A549 (cell line): ENCODE results near the gene MPRIP.

Experiments
- ESRRA ChIP-seq: fragments of 150-350 bp; IDR thresholded peaks from 2 replicates; pipeline ENCODE4 v1.6.1; 2014; ENCODE audit warnings: mild to moderate bottlenecking, low read length, borderline replicate concordance
- TF ChIP-seq, protein P1 (sequence below): fragments of >200 bp; sonication (Bioruptor Twin); formaldehyde crosslinking; IDR thresholded peaks from 3 replicates; pipeline ENCODE4 v1.5.1; 2016
- TF ChIP-seq, protein P2 (sequence below): fragments of 200-600 bp; sonication (generic); IDR thresholded peaks from 2 replicates; pipeline ENCODE4 v1.6.1; 2016; ENCODE audit warnings: antibody characterized with exemption, mild to moderate bottlenecking, moderate library complexity

DNA sequence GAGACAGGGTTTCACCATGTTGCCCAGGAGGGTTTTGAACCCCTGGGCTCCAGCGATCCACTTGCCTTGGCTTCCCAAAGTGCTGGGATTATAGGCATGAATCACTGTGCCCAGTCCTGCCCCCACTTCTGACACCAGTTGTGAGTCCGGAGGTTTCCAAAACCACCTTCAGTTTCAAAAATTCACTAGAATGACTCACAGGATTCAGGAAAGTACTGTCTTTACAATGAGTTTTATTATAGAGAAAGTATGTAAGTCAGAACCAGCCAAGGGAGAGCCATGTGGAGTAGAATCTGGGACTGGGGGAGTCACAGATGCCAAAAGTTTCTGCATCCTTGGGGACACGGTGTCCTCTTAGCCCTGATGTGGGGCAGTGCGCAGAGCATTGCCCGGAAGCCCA, 108.8 kb downstream of the MPRIP start:
- TF ChIP-seq, protein P1, sequence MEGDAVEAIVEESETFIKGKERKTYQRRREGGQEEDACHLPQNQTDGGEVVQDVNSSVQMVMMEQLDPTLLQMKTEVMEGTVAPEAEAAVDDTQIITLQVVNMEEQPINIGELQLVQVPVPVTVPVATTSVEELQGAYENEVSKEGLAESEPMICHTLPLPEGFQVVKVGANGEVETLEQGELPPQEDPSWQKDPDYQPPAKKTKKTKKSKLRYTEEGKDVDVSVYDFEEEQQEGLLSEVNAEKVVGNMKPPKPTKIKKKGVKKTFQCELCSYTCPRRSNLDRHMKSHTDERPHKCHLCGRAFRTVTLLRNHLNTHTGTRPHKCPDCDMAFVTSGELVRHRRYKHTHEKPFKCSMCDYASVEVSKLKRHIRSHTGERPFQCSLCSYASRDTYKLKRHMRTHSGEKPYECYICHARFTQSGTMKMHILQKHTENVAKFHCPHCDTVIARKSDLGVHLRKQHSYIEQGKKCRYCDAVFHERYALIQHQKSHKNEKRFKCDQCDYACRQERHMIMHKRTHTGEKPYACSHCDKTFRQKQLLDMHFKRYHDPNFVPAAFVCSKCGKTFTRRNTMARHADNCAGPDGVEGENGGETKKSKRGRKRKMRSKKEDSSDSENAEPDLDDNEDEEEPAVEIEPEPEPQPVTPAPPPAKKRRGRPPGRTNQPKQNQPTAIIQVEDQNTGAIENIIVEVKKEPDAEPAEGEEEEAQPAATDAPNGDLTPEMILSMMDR = no peak
- TF ChIP-seq, protein P2, sequence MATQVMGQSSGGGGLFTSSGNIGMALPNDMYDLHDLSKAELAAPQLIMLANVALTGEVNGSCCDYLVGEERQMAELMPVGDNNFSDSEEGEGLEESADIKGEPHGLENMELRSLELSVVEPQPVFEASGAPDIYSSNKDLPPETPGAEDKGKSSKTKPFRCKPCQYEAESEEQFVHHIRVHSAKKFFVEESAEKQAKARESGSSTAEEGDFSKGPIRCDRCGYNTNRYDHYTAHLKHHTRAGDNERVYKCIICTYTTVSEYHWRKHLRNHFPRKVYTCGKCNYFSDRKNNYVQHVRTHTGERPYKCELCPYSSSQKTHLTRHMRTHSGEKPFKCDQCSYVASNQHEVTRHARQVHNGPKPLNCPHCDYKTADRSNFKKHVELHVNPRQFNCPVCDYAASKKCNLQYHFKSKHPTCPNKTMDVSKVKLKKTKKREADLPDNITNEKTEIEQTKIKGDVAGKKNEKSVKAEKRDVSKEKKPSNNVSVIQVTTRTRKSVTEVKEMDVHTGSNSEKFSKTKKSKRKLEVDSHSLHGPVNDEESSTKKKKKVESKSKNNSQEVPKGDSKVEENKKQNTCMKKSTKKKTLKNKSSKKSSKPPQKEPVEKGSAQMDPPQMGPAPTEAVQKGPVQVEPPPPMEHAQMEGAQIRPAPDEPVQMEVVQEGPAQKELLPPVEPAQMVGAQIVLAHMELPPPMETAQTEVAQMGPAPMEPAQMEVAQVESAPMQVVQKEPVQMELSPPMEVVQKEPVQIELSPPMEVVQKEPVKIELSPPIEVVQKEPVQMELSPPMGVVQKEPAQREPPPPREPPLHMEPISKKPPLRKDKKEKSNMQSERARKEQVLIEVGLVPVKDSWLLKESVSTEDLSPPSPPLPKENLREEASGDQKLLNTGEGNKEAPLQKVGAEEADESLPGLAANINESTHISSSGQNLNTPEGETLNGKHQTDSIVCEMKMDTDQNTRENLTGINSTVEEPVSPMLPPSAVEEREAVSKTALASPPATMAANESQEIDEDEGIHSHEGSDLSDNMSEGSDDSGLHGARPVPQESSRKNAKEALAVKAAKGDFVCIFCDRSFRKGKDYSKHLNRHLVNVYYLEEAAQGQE = no peak
- TF ChIP-seq ESRRA = no peak
